HG03469 (cell line): ENCODE data around the gene SPATS2L.

ENCODE experiments used
- ATAC-seq: cut with Tn5 transposase; IDR thresholded peaks from one replicate; pipeline ENCODE4 v1.9.1; 2021; ENCODE audit warnings: mild to moderate bottlenecking, moderate library complexity, moderate number of reproducible peaks; ENCODE audit not compliant: unreplicated experiment

SPATS2L gene

DNA sequence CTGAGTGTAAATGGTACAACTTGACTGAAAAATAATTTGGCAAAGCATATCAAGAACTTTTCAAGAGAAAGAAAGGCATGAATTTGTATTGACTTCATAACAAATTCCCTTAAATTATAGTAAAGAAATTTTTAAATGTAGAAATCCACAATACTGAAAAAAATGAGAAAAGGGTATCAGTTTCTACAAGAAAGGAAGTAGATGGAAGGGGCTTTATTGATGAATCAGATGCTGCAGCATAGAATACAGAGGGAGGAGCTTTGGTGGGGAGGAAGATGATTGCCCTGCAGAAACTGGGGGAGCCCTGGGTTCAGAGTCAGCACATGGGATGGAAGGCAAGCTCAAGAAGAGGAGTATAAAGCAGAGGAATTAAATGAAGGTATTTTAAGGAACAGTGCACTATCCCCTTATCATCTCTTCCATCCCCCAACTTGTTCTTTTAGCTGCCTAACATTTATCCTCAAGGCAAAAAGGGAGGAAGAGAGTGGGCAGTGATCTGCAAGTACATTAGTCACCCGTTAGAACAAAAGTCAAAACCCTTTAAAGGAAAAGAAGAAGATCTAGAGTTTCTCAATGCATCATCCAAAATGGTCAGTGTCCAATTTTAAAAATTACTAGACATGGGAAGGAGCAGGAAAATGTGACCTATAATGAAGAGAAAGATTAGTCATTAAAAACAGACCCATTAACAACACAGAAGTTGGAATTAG, 125.7 kb downstream of the SPATS2L start:
- ATAC-seq = no peak

DNA sequence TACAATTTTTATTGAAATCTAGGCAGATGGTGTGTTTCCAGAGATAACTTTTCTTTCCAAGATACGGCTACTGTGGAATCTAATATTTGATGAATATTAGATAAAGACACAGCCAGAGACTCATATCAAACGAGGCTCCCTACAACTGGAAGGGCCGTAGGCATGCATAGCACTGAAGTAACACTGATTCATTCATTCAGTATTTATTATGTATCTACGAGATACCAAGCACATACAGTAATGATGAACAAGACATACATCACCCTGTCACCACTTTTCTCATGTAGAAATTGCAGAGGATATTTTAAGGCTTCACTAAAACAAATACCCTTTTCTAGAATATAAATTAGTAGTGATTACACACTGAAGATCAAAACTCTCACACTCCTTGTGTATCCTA, 128.9 kb downstream of the SPATS2L start:
- no peak for ATAC-seq

DNA sequence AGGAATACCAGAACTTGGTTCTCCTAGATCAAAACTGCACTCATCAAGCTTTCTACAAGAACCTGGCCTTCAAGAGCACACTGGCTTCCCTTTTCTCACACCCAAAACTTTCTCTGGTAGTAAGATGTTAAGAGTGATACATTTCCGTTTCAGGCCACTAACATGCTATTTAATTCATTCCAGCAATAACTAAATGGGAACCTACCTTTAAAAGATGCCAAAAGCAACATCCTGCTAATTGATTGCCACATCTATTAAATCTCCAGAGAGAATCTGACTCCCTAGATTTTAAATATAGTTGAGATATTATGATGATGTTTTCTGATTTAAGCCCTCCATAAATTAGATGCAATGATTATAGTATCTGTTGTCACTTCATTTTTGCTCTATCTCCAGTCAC, 131.8 kb downstream of the SPATS2L start:
- ATAC-seq = no peak

DNA sequence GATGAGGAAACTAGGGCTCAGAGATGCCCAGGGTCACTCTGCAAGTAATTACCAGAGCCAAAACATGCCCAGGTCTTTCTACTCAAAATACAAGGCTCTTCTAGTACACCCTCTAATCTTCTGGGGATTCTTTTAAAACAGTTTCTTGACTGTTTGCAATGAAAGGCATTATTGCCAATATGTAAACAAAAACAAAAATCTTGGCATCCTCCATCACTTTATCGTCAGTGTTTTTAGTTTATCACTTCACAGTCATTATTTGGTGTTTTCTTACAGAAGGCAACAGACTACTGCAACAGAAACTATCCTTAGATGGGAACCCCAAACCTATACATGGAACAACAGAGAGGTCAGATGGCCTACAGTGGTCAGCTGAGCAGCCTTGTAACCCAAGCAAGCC, 132.4 kb downstream of the SPATS2L start:
- ATAC-seq = no peak

DNA sequence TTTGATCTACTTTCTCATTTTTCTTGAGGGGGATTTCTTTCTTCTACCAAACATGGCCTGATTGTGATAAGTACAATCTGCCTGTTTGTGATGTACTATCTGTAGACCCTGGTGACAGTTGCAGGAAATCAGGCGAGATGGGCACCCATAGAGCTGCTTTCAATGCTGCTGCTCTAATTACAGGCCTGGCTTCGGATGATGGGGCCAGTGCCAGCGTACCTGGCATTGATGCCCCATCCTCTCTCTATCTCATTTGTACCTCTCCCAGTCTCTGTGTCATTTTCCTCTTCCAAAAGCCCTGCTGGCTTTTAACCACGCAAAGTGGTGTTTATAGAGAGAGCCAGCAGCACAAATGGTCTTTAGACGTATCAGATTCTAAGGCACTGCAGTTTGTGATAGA, 133.5 kb downstream of the SPATS2L start:
- ATAC-seq = no peak

DNA sequence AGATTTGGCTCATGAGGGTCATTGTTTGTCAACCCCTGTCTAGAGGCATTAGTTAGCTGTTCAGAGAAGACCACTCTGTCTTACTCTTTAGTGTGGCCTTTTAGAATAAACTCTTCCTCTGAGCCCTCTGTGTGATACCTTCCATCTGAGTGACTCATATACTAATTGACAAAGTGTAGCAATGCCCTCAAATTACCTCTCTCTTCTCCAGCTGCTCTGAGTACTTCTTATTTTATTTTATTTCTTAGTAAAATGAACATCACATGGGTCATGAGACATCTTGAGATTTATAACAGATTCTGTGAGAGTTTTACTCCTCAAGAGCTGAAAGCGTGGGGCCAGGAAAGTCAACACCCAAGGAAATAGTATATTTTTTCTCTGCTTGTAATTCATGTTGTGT, 136.0 kb downstream of the SPATS2L start:
- ATAC-seq = no peak

DNA sequence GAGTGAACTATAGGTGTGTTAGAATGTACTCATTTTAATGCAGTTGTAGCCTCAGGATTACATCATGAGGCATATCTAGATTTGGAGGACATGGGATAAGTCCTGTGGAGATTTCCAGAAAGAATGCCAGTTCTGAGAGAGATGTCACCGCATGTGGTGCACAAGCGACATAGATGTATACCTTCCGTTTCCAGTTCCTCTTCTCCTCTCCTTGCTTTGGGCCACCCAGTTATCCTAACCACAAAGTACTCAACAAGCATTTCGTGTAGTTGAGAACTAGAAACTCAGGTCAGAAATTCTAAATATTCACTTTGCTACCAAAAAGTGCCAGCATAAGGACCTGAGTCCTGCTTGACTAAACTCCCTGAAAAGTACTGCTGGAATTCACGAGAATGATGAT, 136.9 kb downstream of the SPATS2L start:
- ATAC-seq = no peak

DNA sequence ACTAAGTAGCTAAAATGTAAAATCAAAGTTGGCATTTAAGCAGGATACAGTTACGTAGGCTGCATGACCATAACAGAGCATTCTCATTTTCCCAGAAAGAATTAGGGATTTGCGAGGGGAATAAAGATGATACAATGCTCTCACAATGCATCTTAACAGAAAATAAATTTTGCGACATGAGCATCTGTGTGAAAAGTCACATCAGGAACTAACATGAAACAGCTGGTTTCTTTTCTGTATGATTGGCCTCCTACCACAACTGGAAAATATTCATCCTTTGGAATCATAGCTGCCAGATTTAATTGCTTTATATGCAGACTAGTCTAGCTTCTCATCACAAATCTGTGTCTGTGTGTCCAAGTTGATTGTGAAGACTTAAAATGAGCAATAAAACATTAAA, 137.4 kb downstream of the SPATS2L start:
- no peak for ATAC-seq

DNA sequence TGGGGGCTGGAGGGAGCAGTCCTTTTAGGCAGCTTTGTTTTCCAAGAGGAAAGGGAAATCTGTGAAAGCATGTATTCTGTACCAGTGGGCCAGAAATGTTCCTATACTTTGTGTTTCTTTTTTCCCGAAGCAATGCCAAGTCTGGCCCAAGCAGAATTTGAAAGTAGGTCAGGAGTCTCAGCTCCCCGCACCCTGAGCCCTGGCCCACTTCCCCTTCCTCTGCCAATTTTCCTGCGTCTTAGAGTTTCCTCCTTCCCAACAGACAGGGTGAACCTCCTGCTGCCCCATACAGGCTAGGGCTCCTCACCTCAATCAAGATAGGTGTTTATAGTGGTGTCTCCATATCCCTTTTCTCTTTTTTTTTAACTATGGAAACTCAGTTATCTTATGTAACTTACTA, 138.0 kb downstream of the SPATS2L start:
- ATAC-seq = no peak

DNA sequence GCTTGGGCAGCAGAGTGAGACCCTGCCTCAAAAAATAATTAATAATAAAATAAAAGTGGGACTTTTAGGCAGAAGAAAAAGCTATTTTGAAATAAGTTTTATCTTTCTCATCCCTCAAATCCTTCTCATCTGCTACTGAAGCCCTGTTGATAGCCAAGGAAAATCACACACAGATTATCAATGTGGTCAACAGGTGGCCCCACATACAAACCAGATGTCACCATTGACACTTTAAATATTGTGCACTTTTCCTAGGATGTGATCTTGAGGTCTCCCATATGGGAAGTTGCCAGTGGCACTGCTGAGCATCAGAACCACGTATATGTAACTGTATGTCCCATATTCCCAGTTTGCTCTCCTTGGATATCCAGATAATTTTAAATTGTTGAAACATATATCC, 138.8 kb downstream of the SPATS2L start:
- no peak for ATAC-seq

DNA sequence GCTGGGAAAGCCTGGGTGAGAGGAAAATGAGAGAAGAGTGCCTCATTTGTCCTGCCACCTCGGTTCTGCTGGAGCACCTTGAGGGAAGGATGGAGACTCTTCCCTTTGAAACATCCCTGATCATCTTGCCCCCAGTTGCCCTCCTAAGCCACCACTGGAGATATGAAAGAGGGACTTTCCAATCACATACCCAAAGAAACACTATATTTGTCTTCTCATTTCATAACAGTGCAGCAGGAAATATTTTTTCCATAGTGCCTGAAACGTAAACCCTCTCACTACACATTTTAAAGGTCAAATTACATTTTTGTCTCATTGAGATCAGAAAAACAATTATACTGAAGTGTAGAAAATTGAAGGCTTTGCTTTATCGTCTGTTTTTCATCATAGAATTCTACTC, 140.1 kb downstream of the SPATS2L start:
- ATAC-seq = no peak

DNA sequence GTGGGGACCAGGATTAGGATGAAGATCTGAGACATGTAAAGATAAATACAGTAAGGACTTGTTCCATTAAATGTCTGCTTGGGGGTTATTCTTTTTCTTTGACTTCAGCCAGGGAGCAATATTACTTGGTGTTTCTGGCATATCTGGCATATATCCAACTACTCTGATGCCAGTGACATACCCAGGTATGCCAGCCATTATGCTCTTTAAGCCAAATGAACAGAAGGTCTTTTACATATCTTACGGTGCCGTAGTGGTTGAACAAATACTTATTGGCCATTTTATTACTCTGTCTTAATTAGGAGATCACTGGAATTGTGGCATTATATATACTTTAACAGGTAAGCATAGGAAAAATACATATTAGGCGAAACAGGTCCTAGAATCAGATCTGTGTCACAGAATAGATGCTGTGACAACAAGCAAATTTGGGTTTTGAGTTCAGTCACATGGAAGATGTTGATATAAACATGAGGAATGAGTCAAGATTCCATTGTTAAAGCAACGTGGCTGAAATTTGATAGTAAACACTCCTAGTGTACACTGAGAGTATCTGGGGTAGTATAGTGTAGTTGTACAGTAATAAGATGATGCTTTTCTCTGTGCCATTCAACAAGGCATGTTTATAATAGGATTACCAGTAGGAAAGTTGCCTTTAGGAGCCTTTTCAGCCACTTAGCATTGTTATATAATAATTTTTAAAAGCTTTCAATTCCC, 140.8 kb downstream of the SPATS2L start:
- no peak for ATAC-seq

DNA sequence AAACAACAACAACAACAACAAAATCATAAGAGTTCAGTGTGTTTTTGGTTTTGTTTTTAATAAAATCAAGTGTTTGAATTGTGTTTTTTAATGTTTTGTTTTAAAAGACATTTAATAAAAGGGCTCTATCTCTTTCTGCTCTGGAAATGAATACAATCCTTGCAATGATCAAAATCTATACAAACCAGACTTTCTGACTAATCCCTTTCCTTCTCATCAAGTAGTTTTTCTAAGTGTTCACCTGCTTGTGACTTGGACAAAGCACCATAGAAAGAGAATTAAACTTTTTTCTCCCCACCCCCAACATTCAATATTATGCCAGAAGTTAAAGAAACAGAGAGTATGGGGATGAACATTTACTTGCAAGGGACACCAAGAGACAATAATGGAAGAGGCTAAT, 142.0 kb downstream of the SPATS2L start:
- no peak for ATAC-seq

DNA sequence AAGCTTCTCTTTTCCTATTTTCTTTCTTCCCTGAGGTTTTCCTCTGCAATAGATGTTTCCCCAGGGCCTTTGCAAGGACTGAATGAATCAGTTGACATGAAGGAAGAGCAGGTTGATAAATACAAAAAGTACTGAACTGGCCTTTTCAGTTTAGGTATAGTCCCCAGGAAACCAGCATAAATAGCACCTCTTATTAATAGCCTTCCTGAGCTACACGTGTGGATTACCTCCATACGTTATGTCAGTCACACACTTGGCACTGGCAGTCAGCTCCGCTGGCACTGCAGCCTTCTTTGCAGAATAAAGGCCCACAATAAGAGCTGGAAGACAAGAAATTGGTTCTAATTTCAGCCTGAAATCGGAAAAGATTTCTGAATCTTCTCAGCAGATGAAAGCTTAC, 142.7 kb downstream of the SPATS2L start:
- no peak for ATAC-seq

DNA sequence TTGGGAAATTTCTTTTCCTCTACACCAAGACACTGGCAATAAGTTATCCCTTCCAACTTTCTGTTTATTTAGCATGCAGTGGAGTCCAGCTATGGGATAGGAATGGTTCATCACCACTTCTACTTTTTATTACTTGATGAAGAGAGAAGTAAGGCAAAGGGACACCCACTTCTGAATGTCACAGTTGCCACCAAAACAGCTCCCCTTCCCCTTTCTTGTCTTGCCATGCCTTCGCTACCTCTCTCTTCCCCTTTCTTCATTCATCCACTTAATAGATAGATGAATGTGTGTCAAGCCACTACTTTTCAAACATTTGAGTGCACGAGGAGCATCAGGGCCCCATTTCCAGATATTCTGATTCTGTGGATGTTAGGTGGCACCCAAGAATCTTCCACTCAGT, 143.8 kb downstream of the SPATS2L start:
- ATAC-seq = no peak

DNA sequence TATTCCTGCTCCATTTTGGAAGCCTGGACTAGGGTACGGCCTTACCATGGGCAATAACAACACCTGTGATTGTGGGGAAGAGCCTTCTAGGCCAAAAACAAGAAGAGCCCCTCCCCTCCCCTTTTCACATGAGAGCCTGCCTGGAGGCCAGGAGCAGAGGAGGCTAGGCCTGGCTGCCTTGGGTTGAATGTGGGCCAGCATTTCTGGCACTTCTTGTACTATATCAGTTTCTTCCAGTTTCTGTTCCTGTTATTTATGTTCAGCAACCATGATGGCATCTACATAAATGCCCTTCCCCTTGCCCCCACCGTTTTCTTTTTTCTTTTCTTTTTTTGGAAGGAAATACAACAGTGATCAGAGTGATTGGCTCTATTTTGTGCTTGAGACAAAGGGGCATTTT, 145.0 kb downstream of the SPATS2L start:
- ATAC-seq = no peak

DNA sequence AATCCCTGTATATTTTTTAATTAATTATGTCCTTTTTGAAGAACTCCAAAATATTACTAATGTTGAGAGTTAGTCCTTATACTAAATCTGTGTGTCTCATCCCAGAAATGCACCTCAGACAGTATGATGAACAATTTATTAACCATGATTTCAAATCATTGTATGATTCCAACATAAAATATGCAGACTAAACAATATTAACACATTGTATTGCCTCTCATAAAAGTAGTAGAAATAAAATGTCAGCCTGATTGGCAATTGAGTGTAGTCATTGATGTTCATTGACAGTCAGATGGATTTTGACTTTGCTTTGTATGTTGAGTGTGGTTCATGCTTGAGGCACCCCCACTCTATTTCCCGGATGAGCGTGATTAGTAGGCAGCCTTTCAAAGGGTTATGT, 145.9 kb downstream of the SPATS2L start:
- no peak for ATAC-seq

DNA sequence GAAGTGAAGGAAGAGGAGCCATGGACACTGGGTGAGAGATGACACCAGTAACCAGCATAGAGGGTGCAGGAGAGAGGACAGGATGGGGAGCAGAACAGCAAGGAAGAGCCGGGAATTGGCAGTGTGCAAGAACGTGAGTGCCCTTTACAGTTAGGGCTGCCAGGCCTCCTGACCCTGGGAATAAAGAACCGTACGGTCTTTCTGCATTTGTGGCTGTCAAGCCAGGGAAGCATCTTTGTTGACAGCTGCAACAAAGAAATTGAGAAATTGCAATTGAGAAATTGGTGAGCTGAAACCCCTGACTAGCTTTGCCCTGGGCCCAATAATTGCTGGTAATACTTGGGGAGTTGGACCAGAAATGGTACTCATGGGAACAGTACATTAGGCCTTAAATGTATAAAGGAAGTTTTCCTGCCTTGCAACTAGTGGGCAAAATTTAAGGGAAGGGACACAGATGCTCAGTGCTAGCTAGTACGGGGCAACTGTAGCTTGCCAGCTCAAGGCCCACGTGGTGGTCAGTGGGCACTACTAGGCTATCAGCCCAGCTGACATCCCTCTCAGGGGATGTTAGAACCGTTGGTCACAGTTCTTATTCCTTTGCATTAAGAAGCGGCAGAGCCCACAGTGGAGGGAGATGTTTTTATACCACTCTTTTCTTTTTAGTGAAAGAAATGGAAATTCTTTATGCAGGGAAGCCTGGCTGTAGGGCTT, 146.8 kb downstream of the SPATS2L start:
- no peak for ATAC-seq

DNA sequence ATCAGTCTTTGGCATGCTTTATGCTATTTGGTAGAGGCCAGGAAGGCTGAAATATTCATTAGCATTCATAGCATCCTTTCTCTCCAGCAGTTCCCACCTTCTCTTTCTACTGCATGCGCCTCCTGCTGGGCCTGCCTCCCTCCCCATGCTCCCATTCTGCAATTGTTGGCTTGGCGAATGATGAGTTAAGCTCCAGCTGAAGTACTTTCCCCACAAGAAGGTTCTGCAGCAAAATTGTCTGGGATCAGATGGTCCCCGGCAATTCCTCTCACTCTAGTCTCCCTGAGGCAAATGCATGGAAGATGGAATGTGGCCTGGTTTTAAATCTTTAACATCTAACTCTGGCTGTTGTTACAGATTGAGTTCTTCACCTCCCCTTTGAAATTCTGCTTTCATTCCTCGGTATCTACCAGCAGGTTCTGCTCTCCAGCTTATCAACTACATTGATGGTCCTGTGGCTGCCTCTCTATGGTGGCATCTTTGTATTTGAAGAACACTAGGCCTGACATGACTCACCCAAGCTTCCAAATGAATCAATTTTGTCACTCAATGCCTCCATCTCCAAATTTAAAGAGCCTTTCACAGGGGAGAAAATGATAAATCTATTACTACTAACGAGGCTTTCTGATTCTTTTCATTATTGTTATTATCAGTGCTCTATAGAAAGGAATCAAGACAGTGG, 147.5 kb downstream of the SPATS2L start:
- no peak for ATAC-seq

DNA sequence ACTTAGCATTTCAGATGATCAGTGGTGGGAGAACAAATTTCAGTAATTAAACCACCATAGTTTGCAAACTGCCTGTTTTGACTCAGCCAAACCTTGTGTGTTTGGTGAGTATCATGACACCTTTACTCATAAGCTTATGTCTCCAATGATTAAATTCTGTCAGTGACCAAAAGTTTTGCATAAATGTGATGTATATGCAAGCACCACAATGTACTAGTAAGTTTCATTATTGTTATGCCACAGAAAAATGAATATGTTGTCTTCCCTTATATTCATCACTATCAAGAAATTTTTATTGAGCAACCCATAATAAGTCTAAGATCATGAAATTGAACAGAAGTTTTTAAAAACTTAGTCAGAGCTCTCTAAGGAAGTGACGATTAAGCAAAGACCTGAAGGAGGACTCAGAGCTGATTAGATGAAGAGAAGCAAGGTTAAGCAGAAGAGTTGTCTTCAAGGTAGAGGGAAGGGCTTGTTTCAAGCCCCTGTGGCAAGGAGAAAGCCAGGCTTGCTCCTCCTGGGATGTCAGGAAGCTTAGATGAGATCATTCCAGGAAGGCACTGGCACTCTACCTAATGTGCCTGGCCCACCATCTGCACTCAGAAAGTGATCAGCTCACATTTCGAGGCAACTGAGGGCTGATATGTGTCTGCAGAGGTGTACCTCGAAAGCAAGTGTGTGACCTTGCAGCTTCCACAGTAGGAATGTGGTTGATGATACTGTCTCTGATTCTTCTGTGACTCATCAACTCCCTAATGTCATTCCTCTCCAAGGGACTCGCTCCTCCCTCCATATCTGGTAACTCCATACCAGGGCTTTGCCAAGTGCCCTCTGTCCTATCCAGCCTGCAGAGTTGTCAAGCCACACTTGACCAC, 148.7 kb downstream of the SPATS2L start:
- peak; percentile 75 for ATAC-seq
